Inferior parietal cortex (tissue), 1 donor: ENCODE results near the gene HOXC12.

Experiments used
- DNase-seq: peaks from one replicate; pipeline ENCODE4 v3.0.0-alpha.2; 2016; ENCODE audit errors: extremely low spot score

The HOXC12 gene, protein sequence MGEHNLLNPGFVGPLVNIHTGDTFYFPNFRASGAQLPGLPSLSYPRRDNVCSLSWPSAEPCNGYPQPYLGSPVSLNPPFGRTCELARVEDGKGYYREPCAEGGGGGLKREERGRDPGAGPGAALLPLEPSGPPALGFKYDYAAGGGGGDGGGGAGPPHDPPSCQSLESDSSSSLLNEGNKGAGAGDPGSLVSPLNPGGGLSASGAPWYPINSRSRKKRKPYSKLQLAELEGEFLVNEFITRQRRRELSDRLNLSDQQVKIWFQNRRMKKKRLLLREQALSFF

DNA sequence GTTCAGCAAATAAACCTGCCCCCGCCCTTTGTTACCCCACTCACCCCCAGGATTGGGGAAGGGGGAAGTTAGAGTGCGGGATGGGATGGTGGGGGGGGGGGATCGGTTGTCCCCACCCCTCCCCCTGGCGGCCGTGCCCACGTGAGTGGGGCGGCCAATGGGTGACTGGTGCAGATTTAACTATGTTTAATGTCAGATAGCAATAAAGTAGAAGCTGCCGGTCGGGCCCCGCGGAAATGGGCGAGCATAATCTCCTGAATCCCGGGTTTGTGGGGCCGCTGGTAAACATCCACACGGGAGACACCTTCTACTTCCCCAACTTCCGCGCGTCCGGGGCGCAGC lies at the start of gene HOXC12:
TSS of gene HOXC12 (plus strand) at position 210 of the 342 bp plus-strand sequence. CDS start at position 237, 27 bp downstream.
- DNase-seq = no peak

DNA sequence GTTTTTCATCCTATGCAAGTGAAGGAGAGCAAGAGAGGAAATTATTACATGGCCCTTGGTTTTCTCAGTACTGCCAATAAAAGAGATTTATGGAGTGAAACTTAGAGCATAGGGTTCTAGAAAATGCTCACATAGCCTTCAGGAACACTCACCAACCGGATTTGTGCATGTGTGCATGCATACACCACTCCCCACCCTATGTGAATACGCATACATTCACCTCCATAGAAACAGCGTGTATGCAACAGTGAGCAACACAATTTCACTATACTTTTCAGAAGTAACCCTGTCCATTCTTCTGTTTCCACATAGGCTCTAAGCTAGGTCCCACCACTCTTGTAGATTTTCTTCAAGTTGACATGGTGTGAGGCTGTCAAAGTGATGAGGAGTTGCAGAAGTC lies 47.6 kb upstream of the HOXC12 start:
- no peak for DNase-seq

DNA sequence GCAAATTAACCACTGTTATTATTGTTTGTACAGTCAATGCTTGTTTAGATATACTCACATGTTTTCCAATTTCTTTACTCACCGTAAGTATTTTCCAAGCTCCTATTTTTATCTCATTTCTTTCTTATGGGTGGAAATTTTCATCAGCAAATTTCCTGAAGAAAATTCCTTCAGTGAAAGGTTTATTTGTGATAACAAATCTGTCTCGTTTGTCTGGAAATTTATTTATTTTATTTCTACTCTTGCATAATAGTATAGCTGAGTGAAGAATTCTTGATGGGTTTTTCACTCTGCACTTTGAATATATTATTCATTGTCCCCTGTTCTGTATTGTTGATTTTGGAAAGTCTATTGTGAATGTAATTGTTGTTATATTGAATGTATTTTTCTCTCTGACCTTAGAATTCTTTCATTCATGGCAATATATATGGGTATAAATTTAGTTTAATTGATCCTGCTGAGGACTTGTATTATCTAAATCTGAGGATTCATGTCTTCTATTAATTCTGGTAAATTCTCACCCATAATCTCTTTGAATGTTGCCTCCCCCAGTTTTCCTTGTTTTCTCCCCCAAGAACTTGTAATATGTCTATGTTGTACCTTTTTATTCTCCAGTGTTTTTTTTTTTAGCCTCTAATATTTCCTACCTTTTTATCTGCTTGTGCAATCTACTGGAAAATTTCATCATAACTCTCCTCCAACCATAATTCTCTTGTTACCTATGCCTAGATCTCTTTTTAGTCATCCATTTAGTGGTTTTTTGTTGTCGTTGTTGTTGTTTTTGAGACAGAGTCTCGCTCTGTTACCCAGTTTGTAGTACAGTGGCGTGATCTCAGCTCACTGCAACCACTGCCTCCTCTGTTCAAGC lies 37.7 kb upstream of the HOXC12 start:
- no peak for DNase-seq

DNA sequence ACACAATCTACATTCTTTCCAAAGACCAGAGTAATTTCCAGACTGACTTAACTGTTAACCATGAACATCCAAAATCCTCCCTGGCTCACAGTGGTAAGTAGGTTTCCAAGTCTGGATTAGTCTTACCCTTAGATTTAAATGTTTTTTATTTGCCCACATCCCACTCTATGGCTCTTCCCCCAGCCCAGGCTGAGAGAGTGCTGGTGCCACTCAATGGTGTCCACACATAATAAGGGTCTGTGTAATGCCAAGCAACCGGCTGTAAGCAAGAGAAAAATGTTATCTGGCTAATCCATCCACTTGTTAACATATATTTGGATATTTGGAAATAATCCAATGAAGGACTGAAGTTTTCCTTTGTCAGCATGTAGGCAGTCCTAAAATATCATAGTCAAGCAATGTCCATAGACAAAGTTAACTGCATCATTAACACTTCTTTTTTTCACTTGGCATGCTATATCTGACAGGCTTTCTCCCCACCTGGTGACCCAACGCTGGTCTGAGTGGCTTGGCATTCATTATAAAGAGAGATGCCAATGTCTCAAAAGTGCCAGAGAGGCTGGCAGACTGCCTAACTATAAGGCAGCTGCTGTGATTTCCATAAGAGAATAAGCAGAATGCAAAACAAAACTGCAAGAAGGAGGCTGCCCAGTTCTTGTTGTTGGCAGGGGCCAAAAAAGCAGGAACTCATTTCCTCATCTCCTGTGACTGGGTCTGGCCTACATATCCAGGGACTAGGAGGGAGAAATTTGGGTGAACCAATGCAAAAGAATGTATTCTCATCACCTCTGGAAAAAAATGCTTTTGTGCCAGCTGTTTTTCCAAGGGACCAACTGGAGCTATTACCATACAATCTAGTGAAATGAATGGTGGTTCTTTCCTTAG lies 29.9 kb upstream of the HOXC12 start:
- DNase-seq = no peak

DNA sequence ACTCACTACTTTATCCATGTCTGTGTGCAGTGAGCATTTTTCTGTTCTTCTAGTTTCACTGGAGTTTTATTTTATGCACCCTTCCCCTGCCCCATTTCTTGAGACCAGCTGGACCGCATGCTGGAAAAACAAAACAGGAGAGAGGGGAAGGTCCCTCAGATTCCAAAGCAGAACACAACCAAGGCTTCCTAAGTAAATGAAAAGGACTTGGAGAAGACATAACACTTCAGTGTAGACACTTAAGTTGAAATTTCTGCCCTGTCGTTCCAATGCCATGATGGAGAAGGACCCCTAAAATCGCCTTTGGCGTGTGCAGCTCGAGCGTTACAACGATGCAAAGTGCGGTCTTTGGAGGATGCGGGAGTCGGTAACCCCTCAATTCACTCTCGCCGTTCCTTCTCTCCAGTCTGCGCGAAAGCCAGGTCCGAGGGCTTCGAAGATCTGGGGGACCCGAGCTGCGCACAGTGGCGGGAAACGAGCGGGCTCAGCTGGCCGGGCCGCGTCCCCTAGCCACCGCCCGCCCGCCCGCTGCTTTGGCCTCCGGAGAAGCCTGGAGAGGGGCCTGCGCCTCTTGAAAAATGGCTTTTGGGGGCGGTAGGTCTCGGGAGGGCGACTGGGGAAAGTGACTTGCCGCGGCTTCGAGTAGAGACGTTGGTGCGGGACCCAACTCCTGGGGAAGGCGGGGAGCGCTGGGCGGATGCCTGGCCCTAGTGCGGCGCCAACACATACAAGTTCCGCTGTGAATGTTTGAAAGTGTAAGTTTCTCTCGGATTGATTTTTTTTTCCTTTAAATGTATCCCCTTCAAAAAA lies 27.3 kb upstream of the HOXC12 start:
- DNase-seq = no peak

DNA sequence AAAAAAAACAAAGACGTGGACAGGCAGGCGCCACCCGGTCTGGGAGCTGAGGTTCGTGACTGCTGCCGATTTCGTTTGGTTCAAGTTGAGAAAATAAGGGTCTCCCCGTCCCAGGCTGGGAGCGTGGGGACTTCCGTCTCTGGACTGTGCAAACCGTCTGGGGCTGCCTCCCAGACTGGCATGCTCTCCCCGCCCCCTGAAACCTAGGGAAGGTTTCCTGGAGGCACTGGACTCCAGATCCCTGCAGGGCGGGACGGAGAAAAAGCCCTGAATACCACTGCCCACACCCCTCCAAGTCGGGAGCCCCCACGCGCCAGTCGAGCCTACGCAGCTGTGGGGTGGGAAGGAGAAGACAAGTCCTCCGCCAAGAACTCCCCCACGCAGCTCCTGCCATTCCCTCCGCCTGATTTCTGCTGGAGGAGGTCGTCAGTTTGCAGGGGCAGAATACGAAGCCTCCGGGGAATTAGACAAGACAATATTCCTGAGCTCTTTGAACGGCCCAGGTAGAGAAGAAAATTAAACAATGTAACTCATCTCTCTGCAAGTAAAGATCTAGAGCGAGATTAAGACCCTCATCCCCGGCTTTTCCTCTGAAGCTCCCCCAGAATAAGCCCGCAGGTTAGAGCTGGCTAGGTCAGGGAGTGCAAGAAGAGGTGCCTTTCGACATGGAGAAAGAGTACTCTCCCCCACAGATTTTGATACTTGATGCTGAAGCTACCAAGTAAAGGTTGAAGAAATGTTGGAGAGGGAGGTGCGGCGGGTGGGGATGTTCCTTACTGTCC lies 26.5 kb upstream of the HOXC12 start:
- DNase-seq = no peak

DNA sequence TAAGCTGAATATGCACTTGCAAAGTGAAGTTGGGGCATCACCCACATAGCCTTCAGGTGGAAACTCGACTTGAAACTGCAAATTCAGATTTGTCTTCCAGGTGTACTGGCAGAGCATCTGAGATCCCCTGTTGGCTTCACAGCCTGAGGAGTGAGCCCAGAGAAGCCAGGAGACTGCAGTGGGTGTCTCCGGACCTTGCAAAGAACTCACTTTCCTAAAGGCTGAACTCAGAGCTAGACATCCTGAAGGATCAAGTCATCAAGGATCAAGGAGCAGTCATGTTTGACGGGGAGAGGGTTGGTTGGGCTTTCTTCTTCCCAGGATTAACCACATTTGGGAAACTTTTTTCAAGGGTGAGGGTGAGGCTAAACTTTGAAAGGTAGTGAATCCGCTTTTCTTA lies 25.2 kb upstream of the HOXC12 start:
- no peak for DNase-seq

DNA sequence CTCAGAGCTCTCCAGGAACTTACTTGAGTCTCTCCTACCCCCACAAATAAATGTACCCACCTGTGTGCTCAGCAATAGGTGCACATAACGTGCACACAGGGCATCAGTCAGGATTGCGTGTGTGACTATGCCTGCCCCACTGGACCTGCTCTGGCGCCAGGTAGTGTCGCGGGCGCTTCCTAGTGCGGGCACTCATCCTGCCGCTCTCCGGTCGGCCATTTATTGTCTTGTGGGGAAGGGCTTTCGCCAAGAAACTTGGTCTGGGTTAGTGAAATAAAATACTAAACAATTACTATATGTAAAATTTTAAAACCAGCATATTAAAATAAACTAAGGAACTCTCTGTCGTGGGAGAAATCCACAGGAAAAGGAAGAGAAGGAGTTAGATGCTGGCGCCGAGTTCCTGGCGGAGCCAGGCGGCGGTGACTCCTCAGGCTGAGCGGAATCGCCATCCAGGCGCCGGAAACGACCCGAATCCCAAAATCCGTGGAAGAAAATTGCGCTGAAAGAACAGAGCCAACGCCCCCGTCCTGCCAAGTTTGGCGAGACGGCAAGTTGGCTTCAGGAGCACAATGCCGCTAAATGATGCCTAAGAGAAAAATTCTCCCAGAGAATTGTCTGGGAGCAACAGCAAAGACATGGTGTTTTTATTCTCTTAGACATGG lies 24.0 kb upstream of the HOXC12 start:
- no peak for DNase-seq

DNA sequence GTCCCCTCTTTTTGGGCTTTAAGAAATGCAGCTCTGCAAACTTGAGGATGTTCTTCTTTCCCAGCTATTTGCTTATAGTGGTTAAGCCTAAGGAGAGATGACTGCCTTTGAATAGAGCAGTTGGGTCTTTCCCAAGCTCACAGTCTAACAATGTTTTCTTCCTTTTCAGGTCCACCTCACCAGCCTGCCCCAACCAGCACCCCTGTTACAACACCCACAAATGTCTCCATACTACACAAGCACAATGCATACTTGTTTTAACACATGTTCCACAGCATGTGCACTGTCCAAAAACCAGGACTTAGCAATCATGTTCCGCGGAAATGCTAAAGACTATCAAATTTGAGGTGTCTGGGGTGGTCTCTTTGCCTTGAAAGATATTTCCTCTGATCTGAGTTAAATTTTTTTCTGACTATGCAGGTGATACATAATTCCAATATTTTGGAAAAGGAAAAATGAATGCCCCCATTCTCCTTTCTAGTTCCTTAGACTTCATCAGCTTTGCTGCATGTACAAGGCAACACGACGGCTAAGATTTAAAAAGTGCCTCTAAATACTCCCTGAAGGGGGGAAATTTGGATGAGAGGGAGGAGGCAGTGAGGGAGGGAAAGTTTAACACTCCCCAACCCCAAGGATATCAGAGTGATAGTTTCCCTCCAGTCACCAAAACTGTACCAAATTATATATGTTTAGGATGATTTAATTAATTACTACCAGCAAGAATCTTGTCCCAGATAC lies 22.7 kb upstream of the HOXC12 start:
- DNase-seq = no peak

DNA sequence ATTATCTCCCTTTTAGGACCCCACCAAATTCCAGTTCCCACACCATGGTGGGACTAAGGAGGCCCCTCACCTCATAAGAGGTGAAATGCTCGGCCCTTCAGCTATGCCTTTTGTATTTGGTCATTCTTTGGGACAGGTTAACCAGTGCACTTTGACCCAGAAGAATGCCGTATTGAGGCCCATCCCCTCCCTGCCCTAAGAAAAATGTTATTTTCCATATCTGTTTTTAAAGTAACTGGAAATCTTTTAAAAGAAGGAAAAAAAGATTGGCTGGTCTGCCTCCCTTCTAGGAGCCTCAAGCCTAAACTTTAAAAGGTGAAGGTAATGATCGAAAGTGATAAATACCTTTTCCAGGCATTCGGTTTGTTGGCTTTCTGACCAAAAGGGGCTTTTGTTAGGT lies 21.8 kb upstream of the HOXC12 start:
- DNase-seq = no peak

DNA sequence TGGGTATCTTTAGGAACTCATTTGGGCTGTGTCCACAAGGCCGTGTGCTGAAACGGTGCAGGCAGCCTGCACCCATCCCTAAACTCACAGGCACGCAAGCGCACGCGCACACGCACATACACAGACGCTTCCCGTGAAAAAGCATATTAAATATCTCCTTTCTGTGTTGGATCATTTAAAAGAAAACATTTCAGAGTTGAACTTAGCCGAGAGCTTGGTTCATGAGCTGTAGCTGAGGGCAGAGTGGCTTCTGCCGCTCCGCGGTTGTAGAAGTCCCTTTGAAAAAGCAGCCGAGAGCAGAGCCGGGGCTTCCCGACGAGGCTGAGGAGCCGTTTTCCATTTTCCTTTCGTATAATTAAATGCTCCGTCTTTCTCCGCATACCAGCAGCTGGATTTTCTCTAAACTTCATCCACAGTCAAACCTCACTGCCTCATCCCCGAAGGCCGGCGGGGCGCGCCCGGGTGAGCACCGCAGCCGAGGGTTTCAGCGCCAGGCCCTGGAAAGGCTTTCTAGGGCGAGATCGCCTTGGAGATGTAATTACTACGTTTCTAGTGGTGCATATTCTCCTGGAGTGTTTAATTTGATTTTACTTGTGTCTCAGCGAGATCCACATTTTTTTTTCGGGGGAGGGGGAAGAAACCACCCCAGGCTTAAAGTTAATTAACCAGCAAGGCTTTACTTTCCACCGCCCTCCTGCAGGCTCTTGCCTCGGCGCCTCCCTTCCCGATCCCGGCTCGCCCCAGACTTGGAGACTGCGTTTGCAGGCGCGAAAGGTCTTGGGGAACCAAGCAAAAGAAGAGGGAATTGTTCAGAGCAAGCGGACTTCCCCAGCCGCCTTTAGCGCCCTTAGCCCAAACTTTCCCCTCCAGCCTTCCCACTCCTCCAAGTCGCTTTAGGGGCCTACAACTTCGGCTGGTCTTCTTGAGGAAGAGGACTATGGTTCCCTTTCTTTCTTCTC lies 19.0 kb upstream of the HOXC12 start:
- no peak for DNase-seq

DNA sequence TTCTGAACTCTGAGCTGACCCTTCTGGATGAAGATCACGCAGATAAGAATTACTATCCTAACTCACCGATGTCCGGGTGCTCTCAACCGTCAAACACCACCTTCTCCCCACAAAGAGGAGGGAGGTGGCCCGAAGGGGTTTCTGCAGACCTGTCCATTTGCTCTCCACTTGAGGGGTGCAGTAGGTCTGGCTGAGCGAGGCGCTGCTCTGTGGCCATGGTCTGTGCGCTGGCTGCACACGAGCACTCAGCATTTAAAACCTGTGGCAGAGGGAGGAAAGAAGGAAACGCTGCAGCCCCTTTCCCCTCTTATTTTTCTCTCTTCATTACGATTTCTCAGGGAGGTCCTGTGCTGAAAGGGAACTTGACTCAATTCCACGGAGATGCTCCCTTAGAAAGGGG lies 17.6 kb upstream of the HOXC12 start:
- no peak for DNase-seq

DNA sequence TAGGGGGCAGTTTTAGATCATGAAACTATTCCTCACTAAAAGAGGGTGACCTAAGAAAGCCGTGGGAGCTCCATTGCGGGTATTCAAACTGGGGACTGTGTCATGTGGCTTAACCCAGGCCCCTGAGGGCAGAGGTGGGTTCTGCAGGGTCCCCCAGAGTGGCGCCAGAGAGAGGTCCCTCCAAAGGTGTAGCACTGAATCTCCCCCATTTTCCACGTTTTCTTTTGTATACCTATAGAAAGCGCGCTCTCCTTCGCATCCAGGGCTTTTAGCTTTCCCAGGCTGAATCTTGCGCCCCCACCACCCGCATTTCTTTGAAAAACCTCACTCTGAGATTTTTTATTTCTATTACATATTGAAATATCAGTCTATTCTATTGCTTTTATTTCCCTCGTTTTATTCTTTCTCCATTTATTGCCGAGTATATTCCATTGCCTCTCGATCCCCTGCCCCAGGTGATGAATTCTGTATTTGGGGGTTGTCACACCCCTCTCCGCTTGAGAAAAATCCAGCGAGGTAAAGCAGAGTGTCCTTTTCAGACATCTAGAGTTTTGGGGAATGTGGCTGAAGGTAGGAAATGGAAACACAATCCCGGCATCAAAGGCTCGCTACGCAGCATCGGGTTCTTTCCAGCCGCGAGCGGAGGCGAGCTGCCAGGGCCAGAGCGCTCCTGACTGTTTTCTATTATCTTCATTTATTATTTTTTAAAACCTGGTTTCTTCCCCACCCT lies 16.9 kb upstream of the HOXC12 start:
- DNase-seq = no peak

DNA sequence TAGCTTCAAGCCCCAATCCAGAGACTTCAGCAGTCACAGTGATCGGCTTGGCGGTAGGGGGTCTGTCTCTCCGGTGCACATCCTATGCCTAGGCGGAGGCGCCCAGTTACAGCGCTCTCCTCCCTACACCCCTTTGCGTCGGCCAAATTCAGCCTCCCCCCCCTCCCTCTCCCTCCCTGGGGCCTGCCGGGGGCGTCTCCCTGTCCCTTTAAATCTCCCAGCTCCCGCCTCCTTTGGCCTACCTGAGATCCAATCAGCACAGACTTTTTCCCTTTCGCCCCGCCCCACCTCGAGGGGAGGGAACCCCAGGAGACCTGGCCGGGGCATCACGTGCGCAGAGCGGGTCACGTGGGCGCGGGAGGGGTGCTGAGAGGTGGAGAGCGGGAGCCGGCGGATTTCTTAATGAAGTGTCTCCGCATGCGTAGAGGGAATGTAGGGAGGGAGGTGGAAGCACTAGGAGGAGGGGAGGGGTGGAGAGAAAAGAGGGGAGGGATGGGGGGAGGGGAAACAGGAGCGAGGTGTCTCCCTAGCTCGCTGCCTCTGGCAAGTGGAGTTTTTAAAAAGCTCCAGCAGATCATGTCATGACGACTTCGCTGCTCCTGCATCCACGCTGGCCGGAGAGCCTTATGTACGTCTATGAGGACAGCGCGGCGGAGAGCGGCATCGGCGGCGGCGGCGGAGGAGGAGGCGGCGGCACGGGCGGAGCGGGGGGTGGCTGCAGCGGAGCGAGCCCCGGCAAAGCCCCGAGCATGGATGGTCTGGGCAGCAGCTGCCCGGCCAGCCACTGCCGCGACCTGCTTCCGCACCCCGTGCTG lies 16.2 kb upstream of the HOXC12 start, which contains the start of gene HOXC13:
TSS of gene HOXC13 (plus strand) at position 506 of the 815 bp plus-strand sequence. CDS start at position 582, 76 bp downstream.
- DNase-seq = peak; percentile 4

DNA sequence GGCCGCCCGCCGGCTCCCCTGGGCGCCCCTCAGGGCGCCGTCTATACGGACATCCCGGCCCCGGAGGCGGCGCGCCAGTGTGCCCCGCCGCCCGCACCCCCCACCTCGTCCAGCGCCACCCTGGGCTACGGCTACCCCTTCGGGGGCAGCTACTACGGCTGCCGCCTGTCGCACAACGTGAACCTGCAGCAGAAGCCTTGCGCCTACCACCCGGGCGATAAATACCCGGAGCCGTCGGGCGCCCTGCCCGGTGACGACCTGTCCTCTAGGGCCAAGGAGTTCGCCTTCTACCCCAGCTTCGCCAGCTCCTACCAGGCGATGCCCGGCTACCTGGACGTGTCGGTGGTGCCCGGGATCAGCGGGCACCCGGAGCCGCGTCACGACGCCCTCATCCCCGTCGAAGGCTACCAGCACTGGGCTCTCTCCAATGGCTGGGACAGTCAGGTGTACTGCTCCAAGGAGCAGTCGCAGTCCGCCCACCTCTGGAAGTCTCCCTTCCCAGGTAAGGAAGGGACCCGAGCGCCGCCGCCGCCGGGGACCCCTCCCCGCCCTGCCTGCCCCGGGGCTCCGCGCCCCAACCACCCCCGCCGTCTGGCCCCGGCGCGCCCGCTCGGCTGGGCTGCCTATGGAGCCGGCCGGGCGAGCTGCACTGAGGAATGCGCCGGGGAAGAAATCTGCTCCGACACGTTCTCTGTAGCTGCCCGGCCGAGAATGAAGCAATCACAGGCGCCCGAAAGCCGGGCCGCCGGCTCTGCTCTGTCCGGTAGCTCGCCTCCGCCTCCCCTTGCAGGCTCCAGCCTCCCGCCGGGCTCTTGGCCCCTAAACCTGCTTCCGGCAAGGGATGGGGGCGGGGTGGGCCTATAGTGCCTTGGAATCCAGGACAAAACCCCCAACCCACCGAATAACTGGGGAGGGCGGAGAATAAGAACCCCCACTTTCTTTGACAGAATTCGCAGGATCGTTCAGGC lies 15.3 kb upstream of the HOXC12 start:
- no peak for DNase-seq
